Esophagus muscularis mucosa (tissue), 4 donors: ENCODE measurements around the gene WNK1.
"Not testable (repeated sequence)": the region's sequence is repeated elsewhere in the genome, so short reads cannot be mapped to it uniquely, and the experiment has no call there.

Source experiments
- CTCF ChIP-seq, 3 experiments: fragments of 200-600 bp in 2 of 3; fragments of 450-650 bp in 1 of 3; sonication (generic) in 2 of 3; IDR thresholded peaks; one replicate each; pipeline ENCODE4 v1.5.1; 2017 to 2019; ENCODE audit warnings: antibody characterized with exemption in 3 of 3, mild to moderate bottlenecking in 2 of 3, moderate library complexity in 1 of 3
- EP300 ChIP-seq: sonication (generic); formaldehyde crosslinking; IDR thresholded peaks from one replicate; pipeline ENCODE4 v1.6.1; 2017; ENCODE audit warnings: antibody characterized with exemption
- POLR2A ChIP-seq: fragments of 450-650 bp; IDR thresholded peaks from one replicate; pipeline ENCODE4 v1.6.1; 2017; ENCODE audit warnings: antibody characterized with exemption, moderate library complexity, mild to moderate bottlenecking, low read depth
- POLR2AphosphoS5 ChIP-seq, 2 donors: sonication (generic); formaldehyde crosslinking; IDR thresholded peaks; one replicate each; pipeline ENCODE4 v1.6.1; 2017; ENCODE audit warnings: antibody characterized with exemption in 2 of 2

GRCh38 chr12:817456-817855 is 65.1 kb downstream of the WNK1 start:
- not testable (repeated sequence) for TF ChIP-seq CTCF (IDR thresholded peaks at IDR 0.05); POLR2A; POLR2AphosphoS5 (IDR thresholded peaks at IDR 0.05); EP300
